ENCODE results near the gene TP73. TPM values are rescaled to one million over a fixed set of nuclear protein-coding genes. Genes with fewer than 3 reads are reported as not detected.
"Not testable (repeated sequence)": the region's sequence is repeated elsewhere in the genome, so short reads cannot be mapped to it uniquely, and the experiment has no call there.

TP73 gene
- total RNA-seq, 1 donor from 2014 or later = not detected

DNA sequence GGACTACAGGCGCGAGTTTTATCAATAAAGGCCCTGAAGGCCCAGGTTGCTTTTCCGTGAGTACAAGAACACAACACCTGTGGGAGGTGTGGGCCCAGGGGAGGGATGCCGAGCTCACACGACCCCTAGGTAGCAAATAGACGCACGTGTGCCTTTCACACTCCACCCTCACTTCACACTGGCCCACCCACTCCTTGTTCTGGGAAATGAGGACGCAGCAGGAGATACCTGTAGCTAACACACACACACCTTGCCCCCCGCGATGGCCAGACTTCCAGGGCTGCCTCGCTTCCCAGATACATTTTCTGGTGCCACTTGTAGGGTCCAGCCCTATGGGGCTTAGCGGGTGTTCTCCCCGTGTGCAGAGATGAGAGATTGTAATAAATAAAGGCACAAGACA is 95.6 kb downstream of the TP73 start:
- peaks cover 15% of the 10 kb centered on the region for H3K4me1 Mint-ChIP-seq (ENCODE audit: unreplicated experiment)
- H3K9me3 Mint-ChIP-seq (ENCODE audit: unreplicated experiment) = no peaks in the 10 kb centered on the region
- H3K27ac Mint-ChIP-seq (ENCODE audit: unreplicated experiment) = no peak overlapping the region
- H3K36me3 Mint-ChIP-seq (ENCODE audit: low read depth, unreplicated experiment) = peaks cover 8% of the 10 kb centered on the region
- peak overlapping the region; percentile 71 for H3K4me3 Mint-ChIP-seq (ENCODE audit: unreplicated experiment)
- peaks cover 5% of the 10 kb centered on the region for H3K27me3 Mint-ChIP-seq (ENCODE audit: unreplicated experiment)
- no peak for TF ChIP-seq CTCF (IDR thresholded peaks at IDR 0.05; ENCODE audit: unreplicated experiment)
- DNase-seq (ENCODE audit: low spot score) = no peak

DNA sequence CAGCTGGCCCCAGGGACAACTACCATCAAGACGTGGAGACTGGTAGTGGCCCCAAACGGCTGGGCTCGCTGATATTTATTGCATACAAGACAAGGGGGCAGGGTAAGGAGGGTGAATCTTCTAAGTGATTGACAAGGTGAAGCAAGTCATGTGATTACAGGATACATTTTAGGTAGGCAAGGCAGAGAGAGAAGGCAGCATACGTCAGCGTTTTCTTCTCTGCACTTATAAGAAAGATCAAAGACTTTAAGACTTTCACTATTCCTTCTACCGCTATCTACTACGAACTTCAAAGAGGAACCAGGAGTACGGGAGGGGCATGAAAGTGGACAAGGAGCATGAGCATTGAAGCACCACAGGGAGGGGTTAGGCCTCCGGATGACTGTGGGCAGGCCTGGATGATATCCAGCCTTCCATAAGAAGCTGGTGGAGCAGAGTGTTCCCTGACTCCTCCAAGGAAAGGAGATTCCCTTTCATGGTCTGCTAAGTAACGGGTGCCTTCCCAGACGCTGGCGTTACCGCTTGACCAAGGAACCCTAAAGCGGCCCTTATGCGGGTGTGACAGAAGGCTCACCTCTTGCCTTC is 96.1 kb downstream of the TP73 start:
- not testable (repeated sequence) for H3K27ac Mint-ChIP-seq (ENCODE audit: unreplicated experiment); H3K36me3 Mint-ChIP-seq (ENCODE audit: low read depth, unreplicated experiment); H3K9me3 Mint-ChIP-seq (ENCODE audit: unreplicated experiment); H3K27me3 Mint-ChIP-seq (ENCODE audit: unreplicated experiment); DNase-seq (ENCODE audit: low spot score)
- Mint-ChIP-seq H3K4me3 (ENCODE audit: unreplicated experiment) (peak overlapping the region; percentile 71), H3K4me1 (ENCODE audit: unreplicated experiment) (peaks cover 15% of the 10 kb centered on the region)

GRCh38 chr1:3749512-3749911 is 97.2 kb downstream of the TP73 start:
- peaks cover 5% of the 10 kb centered on the region for H3K27me3 Mint-ChIP-seq (ENCODE audit: unreplicated experiment)
- H3K36me3 Mint-ChIP-seq (ENCODE audit: low read depth, unreplicated experiment) = peaks cover 8% of the 10 kb centered on the region
- H3K9me3 Mint-ChIP-seq (ENCODE audit: unreplicated experiment) = no peaks in the 10 kb centered on the region
- H3K27ac Mint-ChIP-seq (ENCODE audit: unreplicated experiment) = no peak overlapping the region
- DNase-seq (ENCODE audit: low spot score) = no peak
- H3K4me3 Mint-ChIP-seq (ENCODE audit: unreplicated experiment) = no peak overlapping the region
- H3K4me1 Mint-ChIP-seq (ENCODE audit: unreplicated experiment) = peaks cover 15% of the 10 kb centered on the region
- TF ChIP-seq CTCF (IDR thresholded peaks at IDR 0.05; ENCODE audit: unreplicated experiment) = no peak

DNA sequence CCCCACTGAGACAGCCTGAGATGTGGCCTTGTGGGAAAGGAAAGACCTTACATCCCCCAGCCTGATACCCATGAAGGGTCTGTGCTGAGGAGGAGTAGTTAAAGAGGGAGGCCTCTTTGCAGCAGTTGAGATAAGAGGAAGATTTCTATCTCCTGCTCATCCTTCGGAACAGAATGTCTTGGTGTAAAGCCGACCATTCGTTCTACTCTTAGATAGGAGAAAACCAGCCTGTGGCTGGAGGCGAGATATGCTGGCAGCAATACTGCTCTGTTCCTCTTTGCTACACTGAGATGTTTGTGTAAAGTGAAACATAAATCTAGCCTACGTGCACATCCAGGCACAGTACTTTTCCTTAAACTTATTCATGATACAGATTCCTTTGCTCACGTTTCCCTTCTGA is 98.4 kb downstream of the TP73 start:
- Mint-ChIP-seq H3K27me3 (ENCODE audit: unreplicated experiment) (peaks cover 5% of the 10 kb centered on the region), H3K9me3 (ENCODE audit: unreplicated experiment) (no peaks in the 10 kb centered on the region), H3K36me3 (ENCODE audit: low read depth, unreplicated experiment) (peaks cover 3% of the 10 kb centered on the region), H3K4me3 (ENCODE audit: unreplicated experiment) (no peak overlapping the region), H3K4me1 (ENCODE audit: unreplicated experiment) (peaks cover 7% of the 10 kb centered on the region), H3K27ac (ENCODE audit: unreplicated experiment) (no peak overlapping the region)
- DNase-seq (ENCODE audit: low spot score) = no peak
- TF ChIP-seq CTCF (IDR thresholded peaks at IDR 0.05; ENCODE audit: unreplicated experiment) = no peak

DNA sequence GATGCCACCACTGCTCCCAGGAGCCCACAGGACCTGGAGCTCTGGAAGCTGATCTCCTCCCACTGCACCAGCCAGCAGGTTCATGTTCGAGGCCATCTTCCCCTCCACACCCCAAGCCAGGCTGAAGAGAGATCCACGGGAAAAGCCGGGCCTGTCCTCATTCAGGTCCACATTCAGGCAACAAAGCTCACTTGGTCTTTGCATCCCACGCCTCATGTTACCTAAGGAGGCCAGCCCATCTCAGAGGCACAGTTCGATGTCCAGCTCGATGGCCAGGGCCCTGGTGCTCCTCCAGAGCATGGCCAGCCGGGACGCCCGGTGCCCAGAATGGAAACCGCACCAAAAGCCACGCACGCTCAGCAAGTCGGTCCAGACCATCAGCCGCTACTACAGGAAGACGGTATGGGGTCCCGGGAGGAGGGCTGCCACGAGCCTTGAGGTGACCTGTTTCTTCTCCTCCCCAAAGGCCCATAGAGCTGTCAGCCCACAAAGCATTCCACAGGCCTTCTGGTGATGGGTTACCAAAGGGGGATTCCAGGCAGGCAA is 100.2 kb downstream of the TP73 start, which contains the start of gene CCDC27:
TSS of gene CCDC27 (plus strand) at position 51 of the 546 bp plus-strand sequence. CDS start at position 83, 32 bp downstream.
- no peak within 1 kb of the TSS for H3K27ac Mint-ChIP-seq (ENCODE audit: unreplicated experiment)
- H3K4me3 Mint-ChIP-seq (ENCODE audit: unreplicated experiment) = no peak within 1 kb of the TSS
- no peaks in the 10 kb centered on the region for H3K36me3 Mint-ChIP-seq (ENCODE audit: low read depth, unreplicated experiment)
- no peak for DNase-seq (ENCODE audit: low spot score)
- no peaks in the 10 kb centered on the region for H3K4me1 Mint-ChIP-seq (ENCODE audit: unreplicated experiment)
- TF ChIP-seq CTCF (IDR thresholded peaks at IDR 0.05; ENCODE audit: unreplicated experiment) = no peak
- peaks cover 1% of the 10 kb centered on the region for H3K27me3 Mint-ChIP-seq (ENCODE audit: unreplicated experiment)
- no peaks in the 10 kb centered on the region for H3K9me3 Mint-ChIP-seq (ENCODE audit: unreplicated experiment)

Data from endothelial cell (in vitro differentiated cells).